NCI-H1694 (cell line): ENCODE measurements around the gene NOXA1.
A peak's percentile ranks its signal among the peaks of the same experiment; 100 is the strongest.

Experiments
- DNase-seq: peaks from one replicate; lab custom pipeline; 2025; lab: John Stamatoyannopoulos, UW

NOXA1 gene

DNA sequence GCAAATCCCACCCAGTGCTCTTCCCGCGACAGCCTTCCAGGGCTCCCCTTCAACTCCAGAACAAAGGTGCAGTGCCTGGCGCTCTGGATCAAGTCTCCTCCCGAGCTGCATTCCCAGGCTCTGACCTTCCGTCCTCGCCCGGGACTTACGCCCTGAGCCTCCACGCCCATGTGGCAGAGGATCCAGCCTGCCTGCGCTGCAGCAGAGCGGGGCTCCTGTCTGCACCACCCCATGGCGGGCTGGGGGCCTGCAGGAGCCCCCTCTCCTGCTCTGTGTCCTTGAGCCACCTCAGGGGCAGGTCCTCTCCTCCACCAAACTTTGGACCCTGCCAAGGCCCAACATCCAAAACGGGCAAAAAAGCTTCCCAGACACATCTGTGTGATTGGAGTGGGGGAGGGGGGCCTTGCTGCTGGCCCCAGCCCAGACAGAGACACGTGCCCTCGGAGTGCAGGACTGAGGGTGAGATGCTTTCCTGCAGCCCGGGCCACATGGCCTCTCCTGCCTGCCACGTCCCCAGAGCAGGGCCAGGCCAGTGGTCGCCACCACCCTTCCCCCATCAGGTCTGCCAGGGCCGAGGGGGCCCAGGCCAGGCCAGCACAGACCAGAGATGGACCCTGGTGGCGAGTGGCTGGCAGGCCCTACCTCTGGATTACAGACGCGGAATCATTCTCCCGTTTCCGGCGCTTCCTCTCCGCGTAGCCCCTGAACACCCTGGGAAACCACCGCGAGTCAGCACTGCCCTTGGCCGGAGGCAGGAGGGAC is 31.6 kb downstream of the NOXA1 start:
- no peak for DNase-seq

- DNase-seq = no peak
These were observed 32.3 kb downstream of the NOXA1 start for GRCh38 chr9:137455359-137455991.

GRCh38 chr9:137456061-137456863 is 33.1 kb downstream of the NOXA1 start:
- DNase-seq = no peak

GRCh38 chr9:137456864-137457405 is 33.7 kb downstream of the NOXA1 start:
- DNase-seq = no peak

DNA sequence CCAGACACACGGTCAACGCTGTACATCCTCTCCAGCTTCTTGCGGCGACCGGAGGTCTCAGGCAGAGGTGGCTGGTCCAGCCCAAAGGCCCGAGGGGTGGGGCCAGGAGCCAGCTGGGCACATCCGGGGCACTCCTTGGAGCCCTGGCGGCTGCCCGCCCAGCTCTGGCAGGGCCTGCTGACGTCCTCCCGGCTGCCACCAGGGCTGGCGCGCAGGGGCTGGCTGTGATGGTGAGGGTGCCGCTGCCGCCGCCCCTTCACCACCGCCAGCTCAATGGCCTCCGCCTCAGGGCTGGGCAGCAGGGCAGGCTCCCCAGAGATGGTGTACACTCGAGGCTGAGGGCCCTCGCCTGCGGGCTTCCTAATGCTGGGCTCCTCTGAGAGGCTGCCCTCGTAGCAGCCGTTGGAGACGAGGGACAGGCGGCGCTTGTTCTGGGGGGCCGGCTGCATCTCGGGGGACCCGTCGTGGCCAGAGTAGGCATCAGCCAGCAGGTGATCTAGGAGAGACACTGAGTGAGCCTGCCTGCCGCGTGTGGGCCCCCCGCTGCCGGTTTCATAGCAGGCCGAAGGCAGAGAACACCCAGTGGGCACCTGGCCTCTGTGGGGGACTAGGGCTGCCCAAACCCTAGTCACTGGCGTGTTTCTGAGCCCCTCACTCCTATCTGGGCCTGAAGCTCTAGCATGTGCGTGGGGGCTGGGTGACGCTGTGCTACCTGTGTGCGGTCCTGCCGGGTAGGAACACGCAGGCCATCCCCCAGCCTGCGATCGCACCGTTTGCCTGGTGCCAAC is 34.4 kb downstream of the NOXA1 start:
- DNase-seq = no peak

DNA sequence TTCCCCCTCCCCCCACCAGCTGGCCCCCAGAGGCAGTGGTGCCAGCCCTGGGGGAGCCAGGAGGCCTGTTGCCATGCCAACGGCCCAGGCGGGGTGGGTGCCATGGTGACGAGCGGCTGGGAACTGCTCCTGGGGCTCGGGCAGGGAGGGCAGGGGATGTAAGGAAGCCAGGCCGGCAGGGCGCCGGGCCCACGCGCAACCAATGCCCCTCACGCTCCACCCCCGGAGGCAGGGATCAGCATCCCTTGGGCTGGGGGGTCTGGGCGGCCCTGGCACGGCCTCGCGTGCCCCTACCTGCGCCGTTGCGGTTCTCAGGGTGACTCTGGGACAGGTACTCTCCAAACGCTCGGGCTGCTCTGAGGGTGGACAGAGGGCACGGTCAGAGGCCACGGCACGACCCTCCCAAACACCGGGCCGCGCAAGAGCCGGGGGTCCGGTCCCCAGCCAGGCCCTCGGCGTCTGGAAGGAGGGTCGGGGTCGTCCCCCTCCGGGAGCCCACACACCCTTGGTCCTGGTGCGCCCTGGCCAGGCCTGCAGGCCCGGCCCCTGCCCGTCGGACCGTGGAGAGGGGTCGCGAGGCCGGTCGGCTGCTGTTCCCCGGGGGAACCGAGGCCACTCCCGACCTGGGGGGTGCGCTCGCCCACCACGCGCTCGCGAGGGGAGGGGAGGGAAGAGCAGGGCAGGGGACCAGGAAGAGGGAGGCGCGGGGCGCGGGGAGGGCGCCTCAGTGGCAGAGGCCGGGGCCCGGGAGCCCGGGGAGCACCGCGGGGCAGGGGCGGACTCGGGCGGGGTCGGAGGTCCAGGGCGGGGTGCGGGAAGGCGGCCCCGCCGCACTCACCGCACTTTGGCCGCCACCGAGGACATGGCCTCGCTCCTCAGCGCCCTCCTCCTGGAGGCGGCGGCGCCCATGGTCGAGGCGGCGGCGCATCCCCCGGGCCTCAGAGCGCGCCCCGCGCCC is 35.3 kb downstream of the NOXA1 start:
- DNase-seq = peak; percentile 78

DNA sequence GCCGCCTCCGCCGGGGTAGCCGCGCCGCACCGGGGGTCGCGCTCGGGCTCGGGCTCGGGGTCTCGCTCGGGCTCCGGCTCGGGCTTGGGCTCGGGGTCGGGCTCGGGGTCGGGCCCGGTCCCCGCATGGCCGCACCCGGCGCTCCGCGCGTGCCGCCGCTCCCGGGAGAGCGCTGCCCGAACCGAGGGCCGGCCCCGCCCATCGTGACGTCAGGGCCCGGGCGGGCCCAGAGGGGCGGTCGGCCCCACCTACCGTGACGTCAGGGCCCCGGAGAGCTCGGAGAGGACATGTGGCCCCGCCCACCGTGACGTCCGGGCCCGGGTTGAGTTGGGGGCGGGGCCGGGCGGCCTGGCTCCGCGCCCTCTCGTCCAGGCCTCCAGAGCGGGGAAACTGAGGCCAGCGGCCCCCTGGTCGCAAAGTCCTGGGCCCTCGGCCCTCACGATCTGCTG is 36.0 kb downstream of the NOXA1 start, which contains the start of gene NSMF:
TSS of gene NSMF (minus strand) at position 183 of the 449 bp plus-strand sequence. CDS start 232 bp downstream, outside the sequence.
- DNase-seq = peak; percentile 55

DNA sequence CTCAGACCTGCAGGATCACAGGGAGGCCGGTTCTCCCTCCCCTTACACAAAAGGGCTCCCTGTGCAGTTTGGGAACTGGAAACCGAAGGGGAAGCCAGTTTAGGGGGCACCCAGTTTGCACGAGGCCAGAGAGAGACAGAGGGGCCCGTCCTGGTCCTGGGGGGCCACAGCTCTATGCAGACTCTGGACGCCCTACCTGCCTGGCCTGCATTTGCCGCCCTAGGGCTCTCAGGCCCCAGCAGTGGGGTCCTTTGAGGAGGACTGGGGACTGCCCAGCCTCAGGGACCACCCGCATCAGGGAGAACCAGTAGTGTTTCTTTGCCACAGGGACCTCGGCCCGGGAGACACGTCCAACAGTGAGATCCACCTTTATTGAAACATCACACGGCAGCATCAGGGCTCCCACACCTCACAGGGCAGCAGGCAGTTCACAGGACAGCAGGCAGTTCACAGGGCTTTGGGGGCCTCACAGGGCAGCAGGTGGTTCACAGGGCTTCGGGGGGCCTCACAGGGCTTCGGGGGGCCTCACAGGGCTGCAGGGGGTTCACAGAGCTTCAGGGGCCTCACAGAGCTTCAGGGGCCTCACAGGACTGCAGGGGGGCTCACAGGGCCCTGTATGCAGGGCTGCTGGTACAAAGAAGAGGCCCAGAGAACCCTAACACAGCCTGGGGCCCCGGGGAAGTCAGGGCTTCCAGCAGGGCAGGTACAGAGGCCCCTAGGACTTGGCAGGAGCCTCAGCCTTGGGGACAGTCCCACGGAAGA is 36.6 kb downstream of the NOXA1 start:
- DNase-seq = no peak

DNA sequence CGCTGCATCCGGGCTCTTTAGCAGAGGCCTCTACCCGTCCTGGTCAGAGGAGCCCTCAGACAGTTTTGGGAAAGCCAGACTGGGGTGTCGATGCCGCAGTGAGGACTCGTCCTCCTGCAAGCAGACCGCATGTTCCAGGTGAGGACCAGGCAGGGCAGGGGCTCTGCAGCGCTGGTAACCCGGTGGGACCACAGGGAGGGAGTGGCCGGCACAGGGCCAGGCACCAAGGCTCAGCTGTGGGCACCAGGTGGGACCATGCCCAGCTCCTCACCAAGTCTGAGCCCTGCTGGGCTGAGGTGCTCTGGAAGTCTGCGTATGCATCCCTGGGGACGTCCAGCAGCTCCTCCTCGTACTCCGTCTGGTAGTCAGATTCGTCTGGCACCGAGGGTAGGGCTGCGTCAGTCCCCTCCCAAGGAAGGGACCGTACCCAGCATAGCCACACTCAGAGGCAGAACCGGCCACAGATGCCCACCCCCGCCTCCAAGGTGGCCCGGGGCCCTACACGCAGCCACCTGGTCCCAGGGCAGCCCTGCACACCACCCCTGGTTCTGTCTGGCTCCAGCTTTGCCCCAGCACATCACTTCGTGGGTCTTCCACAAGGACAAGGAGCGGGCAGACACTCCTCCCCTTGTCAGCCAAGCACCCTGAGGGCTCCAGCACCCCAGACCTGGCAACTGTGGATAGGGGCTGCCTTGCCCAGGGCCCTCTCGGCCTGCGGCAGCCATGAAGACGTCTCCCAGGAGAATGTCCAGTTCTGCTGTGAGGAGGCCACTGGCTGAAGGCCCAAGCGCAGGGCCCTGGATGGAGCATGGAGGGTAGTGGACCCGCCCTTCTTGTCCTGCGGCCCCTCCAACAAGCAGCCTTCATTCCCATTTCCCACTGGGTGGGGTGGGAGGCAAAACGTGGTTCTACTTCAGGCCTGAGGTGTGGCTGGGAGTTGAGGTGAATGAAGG is 37.4 kb downstream of the NOXA1 start:
- DNase-seq = no peak

GRCh38 chr9:137461316-137461662 is 38.1 kb downstream of the NOXA1 start:
- DNase-seq = no peak

DNA sequence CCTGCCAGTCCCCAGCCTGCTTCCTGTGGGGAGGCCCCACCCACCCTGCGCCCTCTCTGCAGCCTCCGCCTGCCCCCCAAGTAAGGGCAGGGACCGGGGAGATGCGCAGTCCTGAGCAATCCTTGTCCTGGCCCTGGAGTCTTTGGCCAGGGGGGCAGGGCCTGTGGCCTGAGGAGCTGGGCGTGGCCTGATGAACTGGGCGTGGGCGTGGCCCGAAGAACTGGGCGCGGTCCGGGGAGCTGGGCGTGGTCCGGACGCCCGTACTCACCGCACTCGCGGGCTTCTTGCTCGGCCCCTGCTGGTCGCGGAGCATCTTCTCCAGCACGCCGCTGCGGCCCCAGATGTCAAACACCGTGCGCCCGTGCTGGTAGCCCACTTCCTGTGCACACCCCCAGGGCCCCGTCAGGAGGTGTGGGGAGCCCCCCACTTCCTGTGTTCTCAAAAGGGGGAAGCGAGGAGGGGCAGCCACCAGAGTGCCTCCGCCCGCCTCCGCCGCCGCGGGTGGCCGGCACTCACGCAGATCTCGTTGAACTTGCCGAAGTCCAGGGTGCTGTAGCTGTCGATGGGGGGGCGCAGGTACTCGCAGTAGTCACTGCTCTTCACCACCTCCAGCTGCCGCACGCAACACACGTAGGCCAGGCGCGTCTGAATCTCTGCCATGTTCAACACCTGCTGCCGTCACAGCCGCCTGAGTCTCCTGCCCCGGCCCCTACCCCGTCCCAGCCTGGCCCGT is 38.6 kb downstream of the NOXA1 start:
- no peak for DNase-seq

DNA sequence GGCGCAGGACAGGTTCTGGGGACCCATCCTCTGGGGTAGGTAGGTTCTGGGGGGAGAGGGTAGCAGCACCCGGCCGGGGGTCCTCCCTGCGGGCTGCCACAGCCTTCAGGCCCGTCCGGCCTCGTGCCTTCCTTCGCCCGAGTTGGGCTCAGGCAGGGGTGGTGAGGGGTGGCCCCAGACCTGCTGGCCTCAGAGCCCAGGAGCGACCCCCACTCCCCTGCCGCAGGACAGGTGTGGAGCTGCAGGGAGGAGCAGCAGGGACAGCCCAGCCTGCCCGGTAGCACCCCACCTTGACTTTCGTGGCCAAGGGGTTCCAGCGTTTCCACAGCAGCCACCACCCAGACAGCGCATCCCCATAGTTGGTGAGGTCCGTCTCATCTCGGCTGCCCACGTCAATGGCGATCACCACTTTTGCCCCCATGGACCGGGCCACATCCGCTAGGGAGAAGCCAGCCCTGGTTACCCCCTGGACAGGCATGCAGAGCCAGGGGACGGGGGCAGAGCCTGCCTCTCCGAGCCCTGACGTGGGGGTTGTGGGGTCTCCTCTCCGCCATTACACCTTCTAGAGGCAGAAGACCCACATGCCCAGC is 39.3 kb downstream of the NOXA1 start:
- DNase-seq = no peak

- DNase-seq = peak; percentile 71
These were observed 40.1 kb downstream of the NOXA1 start for GRCh38 chr9:137462986-137463930.

DNA sequence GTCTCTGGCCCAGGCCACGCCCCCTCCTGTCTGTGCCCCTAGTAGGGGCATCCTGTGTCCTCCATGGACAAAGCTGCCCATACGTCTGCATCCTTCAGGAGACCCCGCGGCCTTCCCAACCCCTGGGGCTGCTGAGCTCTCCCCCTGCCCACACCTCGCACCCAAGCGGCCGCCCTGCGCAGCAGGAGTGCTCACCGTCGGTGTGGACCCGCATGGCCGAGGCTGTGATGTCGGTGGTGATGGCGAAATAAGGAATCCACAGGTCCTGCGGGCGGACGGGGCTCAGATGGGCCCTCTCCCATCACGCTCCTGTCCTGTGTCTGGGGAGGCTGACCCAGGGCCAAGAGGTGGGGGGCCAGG is 40.7 kb downstream of the NOXA1 start:
- DNase-seq = no peak

- no peak for DNase-seq
These were observed 41.3 kb downstream of the NOXA1 start for GRCh38 chr9:137464291-137464999.
